ENCODE measurements around the gene L3MBTL4.

L3MBTL4 gene

GRCh38 chr18:6414723-6415417 is at the start of gene L3MBTL4:
Gene L3MBTL4, minus strand, starts transcription at chr18:6414911. Its CDS starts 103,286 bp downstream, at chr18:6311625.
- H3K4me3 ChIP-seq (ENCODE audit: low read depth in 1 of 2, low read length in 2 of 2), result peak within 1 kb of the TSS; percentile 62 to 71
- H3K36me3 ChIP-seq (ENCODE audit: insufficient read depth, low read length), result no peaks in the 10 kb centered on the region
- H3K9me3 ChIP-seq (ENCODE audit: low read length), result no peaks in the 10 kb centered on the region
- peaks cover 4% of the 10 kb centered on the region for H3K4me1 ChIP-seq (ENCODE audit: insufficient read depth, low read length)
- peak within 1 kb of the TSS; percentile 27 for H3K9ac ChIP-seq (ENCODE audit: low read length)
- no peaks in the 10 kb centered on the region for H3K27me3 ChIP-seq (ENCODE audit: control insufficient read depth in 1 of 2, insufficient read depth in 2 of 2, low read length in 2 of 2)
- peak within 1 kb of the TSS; percentile 61 for H3K27ac ChIP-seq (ENCODE audit: low read depth, low read length)

DNA sequence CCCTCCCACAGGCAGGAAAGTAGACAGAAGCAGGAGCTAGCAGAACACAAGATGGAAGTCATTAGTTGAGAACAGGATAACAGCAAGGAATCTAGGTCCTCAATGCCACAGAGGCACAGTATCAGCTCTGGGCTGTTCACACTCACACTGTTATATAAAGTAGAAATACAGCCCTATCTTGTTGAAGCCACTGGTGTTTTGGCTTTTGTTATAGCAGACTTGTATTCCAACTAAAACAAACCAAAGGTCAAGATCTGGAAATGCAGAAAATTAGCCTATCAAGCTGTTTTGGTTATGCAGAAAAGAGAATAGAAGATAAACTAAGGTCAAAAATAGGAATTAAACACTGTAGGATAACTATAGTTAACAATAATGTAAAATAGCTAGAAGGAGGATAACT is 37.5 kb upstream of the L3MBTL4 start:
- H3K9ac ChIP-seq (ENCODE audit: low read length), result no peak overlapping the region
- H3K4me3 ChIP-seq (ENCODE audit: low read depth in 1 of 2, low read length in 2 of 2), result no peak overlapping the region
- H3K27ac ChIP-seq (ENCODE audit: low read depth, low read length), result no peak overlapping the region
- H3K9me3 ChIP-seq (ENCODE audit: low read length), result no peaks in the 10 kb centered on the region
- no peaks in the 10 kb centered on the region for H3K27me3 ChIP-seq (ENCODE audit: control insufficient read depth in 1 of 2, insufficient read depth in 2 of 2, low read length in 2 of 2)
- H3K4me1 ChIP-seq (ENCODE audit: insufficient read depth, low read length), result no peaks in the 10 kb centered on the region
- H3K36me3 ChIP-seq (ENCODE audit: insufficient read depth, low read length), result no peaks in the 10 kb centered on the region

DNA sequence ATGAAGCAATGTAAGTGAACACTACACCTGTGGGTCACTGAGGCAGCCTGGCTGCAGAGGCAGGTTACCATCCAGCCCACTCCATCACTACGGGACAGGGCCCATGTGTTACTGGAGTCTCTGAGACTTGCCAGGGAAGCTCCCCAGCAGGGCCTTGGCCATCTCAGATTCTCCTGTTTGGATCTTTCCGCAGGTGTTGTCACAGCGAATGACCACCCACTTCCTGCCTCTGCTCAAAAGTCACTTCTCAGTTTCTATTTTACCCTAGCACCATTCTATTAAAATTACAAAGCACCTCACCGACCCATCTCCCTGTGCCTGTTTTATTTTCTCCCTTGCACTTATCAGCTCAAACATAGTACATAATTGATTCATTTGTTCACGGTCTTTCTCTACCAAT is 34.5 kb upstream of the L3MBTL4 start:
- Histone ChIP-seq H3K36me3 (ENCODE audit: insufficient read depth, low read length) (no peaks in the 10 kb centered on the region), H3K27ac (ENCODE audit: low read depth, low read length) (no peak overlapping the region), H3K9ac (ENCODE audit: low read length) (no peak overlapping the region), H3K4me1 (ENCODE audit: insufficient read depth, low read length) (no peaks in the 10 kb centered on the region), H3K4me3 (ENCODE audit: low read depth in 1 of 2, low read length in 2 of 2) (no peak overlapping the region), H3K27me3 (ENCODE audit: control insufficient read depth in 1 of 2, insufficient read depth in 2 of 2, low read length in 2 of 2) (no peaks in the 10 kb centered on the region), H3K9me3 (ENCODE audit: low read length) (no peaks in the 10 kb centered on the region)

- Histone ChIP-seq H3K27me3 (ENCODE audit: control insufficient read depth in 1 of 2, insufficient read depth in 2 of 2, low read length in 2 of 2) (no peaks in the 10 kb centered on the region), H3K36me3 (ENCODE audit: insufficient read depth, low read length) (no peaks in the 10 kb centered on the region), H3K27ac (ENCODE audit: low read depth, low read length) (no peak overlapping the region), H3K4me1 (ENCODE audit: insufficient read depth, low read length) (no peaks in the 10 kb centered on the region), H3K9ac (ENCODE audit: low read length) (no peak overlapping the region), H3K9me3 (ENCODE audit: low read length) (no peaks in the 10 kb centered on the region), H3K4me3 (ENCODE audit: low read depth in 1 of 2, low read length in 2 of 2) (no peak overlapping the region)
Measured at GRCh38 chr18:6444466-6445228, 29.9 kb upstream of the L3MBTL4 start.

DNA sequence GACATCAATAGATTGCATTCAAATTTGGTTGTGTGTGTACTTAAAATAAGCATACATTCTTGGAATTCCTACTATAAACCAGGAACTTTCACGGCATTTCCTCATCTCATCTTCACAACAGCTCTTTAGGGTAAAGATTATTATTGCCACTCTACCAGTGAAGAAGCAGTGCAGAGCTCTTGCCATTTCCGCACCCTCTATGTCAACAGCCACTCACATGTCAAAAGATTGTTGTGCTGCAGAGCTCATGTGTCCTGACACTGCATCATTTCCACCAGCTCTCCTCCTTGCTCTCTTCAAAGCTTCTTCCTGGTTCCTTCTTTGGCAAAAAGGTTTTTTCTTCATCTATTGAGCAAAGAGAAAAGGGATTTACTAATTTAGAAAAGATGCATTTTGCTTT is 26.5 kb upstream of the L3MBTL4 start:
- no peak overlapping the region for H3K27ac ChIP-seq (ENCODE audit: low read depth, low read length)
- H3K4me3 ChIP-seq (ENCODE audit: low read depth in 1 of 2, low read length in 2 of 2), result no peak overlapping the region
- H3K9me3 ChIP-seq (ENCODE audit: low read length), result no peaks in the 10 kb centered on the region
- H3K4me1 ChIP-seq (ENCODE audit: insufficient read depth, low read length), result no peaks in the 10 kb centered on the region
- H3K27me3 ChIP-seq (ENCODE audit: control insufficient read depth in 1 of 2, insufficient read depth in 2 of 2, low read length in 2 of 2), result no peaks in the 10 kb centered on the region
- no peak overlapping the region for H3K9ac ChIP-seq (ENCODE audit: low read length)
- H3K36me3 ChIP-seq (ENCODE audit: insufficient read depth, low read length), result no peaks in the 10 kb centered on the region

- Histone ChIP-seq H3K27me3 (ENCODE audit: control insufficient read depth in 1 of 2, insufficient read depth in 2 of 2, low read length in 2 of 2) (no peaks in the 10 kb centered on the region), H3K9me3 (ENCODE audit: low read length) (no peaks in the 10 kb centered on the region), H3K27ac (ENCODE audit: low read depth, low read length) (no peak overlapping the region), H3K4me3 (ENCODE audit: low read depth in 1 of 2, low read length in 2 of 2) (no peak overlapping the region), H3K36me3 (ENCODE audit: insufficient read depth, low read length) (no peaks in the 10 kb centered on the region), H3K9ac (ENCODE audit: low read length) (no peak overlapping the region), H3K4me1 (ENCODE audit: insufficient read depth, low read length) (no peaks in the 10 kb centered on the region)
Measured at GRCh38 chr18:6437937-6438818, 23.5 kb upstream of the L3MBTL4 start.

DNA sequence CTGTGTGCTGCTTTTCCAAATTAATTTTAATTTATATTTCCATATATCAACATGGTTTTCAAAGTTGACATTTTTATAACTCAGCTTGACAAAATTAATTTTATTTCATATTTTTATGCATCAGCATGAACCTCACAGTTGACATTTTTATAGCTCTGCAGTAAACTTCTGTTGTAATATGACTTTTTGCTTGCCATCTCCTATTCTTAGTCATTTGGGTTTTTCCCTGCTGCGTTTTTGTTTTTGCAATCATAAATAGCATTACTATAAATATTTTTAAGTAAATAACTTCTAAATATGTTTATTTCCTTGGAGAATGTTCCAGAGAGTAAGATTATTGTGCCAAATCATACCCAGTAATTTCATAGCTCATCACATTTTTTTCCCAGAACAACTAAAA is 21.0 kb upstream of the L3MBTL4 start:
- no peaks in the 10 kb centered on the region for H3K27me3 ChIP-seq (ENCODE audit: control insufficient read depth in 1 of 2, insufficient read depth in 2 of 2, low read length in 2 of 2)
- H3K4me3 ChIP-seq (ENCODE audit: low read depth in 1 of 2, low read length in 2 of 2), result no peak overlapping the region
- H3K27ac ChIP-seq (ENCODE audit: low read depth, low read length), result no peak overlapping the region
- H3K9me3 ChIP-seq (ENCODE audit: low read length), result no peaks in the 10 kb centered on the region
- no peak overlapping the region for H3K9ac ChIP-seq (ENCODE audit: low read length)
- H3K4me1 ChIP-seq (ENCODE audit: insufficient read depth, low read length), result no peaks in the 10 kb centered on the region
- H3K36me3 ChIP-seq (ENCODE audit: insufficient read depth, low read length), result no peaks in the 10 kb centered on the region

- no peak overlapping the region for H3K9ac ChIP-seq (ENCODE audit: low read length)
- H3K9me3 ChIP-seq (ENCODE audit: low read length), result no peaks in the 10 kb centered on the region
- H3K4me3 ChIP-seq (ENCODE audit: low read depth in 1 of 2, low read length in 2 of 2), result no peak overlapping the region
- H3K27ac ChIP-seq (ENCODE audit: low read depth, low read length), result no peak overlapping the region
- H3K27me3 ChIP-seq (ENCODE audit: control insufficient read depth in 1 of 2, insufficient read depth in 2 of 2, low read length in 2 of 2), result no peaks in the 10 kb centered on the region
- H3K36me3 ChIP-seq (ENCODE audit: insufficient read depth, low read length), result no peaks in the 10 kb centered on the region
- H3K4me1 ChIP-seq (ENCODE audit: insufficient read depth, low read length), result no peaks in the 10 kb centered on the region
Measured at GRCh38 chr18:6434987-6435709, 20.4 kb upstream of the L3MBTL4 start.

DNA sequence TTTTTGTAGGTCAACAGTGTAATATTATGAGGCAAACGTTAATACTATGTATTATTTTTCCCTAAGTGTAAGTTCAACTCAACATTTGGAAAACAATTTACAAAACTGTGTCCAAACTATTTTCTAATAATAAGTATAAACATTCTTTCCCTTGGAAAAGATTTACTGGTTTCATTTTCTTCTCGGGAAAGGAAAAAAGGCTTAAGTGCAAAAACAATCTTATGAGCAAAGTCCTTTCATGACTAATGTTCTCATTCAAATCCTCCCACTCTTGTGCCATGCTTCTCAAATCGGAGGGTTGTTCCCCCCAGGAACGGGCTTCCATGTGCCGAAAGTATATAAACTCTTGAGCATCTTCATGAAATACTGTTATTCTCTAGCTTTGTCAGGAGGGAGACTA is 19.8 kb upstream of the L3MBTL4 start:
- Histone ChIP-seq H3K27me3 (ENCODE audit: control insufficient read depth in 1 of 2, insufficient read depth in 2 of 2, low read length in 2 of 2) (no peaks in the 10 kb centered on the region), H3K9me3 (ENCODE audit: low read length) (no peaks in the 10 kb centered on the region), H3K36me3 (ENCODE audit: insufficient read depth, low read length) (no peaks in the 10 kb centered on the region), H3K9ac (ENCODE audit: low read length) (no peak overlapping the region), H3K4me3 (ENCODE audit: low read depth in 1 of 2, low read length in 2 of 2) (no peak overlapping the region), H3K27ac (ENCODE audit: low read depth, low read length) (no peak overlapping the region), H3K4me1 (ENCODE audit: insufficient read depth, low read length) (no peaks in the 10 kb centered on the region)

DNA sequence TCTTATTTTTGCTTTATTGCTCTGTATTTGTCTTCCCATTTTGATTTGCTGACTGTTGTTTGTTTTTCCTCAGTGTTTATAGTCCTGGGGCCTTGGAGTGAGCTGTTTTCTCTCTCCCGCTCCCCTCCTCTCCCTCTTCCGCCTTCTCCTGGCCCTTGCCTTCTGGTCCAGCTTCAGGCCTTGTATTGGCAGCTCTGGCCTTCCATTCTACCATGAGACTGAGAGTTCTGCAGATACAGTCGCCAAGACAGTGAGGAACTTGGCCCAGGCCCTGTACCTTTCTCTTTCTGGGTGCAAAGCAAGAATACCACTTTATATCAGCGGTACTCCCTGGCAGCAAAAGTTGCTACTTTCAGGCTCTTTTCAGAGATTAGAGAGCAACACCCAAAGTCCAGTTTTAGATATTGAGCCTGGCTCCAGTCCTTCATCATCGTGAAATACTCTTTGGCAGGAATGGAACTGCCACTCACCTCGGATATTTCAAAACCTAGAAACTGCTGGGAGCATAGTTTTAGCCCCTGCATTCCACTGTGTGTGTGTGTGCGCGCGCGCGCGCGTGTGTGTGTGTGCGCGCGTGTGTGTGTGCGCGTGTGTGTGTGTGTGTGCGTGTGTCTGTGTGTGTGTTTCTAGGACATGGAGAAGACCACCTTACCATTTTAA is 17.1 kb upstream of the L3MBTL4 start:
- Histone ChIP-seq H3K4me1 (ENCODE audit: insufficient read depth, low read length) (no peaks in the 10 kb centered on the region), H3K27me3 (ENCODE audit: control insufficient read depth in 1 of 2, insufficient read depth in 2 of 2, low read length in 2 of 2) (no peaks in the 10 kb centered on the region), H3K9ac (ENCODE audit: low read length) (no peak overlapping the region), H3K36me3 (ENCODE audit: insufficient read depth, low read length) (no peaks in the 10 kb centered on the region), H3K4me3 (ENCODE audit: low read depth in 1 of 2, low read length in 2 of 2) (no peak overlapping the region), H3K9me3 (ENCODE audit: low read length) (no peaks in the 10 kb centered on the region), H3K27ac (ENCODE audit: low read depth, low read length) (no peak overlapping the region)
